Activated CD8-positive, alpha-beta memory T cell treated with anti-CD3 and anti-CD28 coated beads, Interleukin-2, amount 10 ng/mL, durations not matched to agents 7 days and 5 days (primary cell): ENCODE measurements around the gene DNALI1. TPM values are rescaled to one million over a fixed set of nuclear protein-coding genes. Genes with fewer than 3 reads are reported as not detected.
"Not testable (repeated sequence)": the region's sequence is repeated elsewhere in the genome, so short reads cannot be mapped to it uniquely, and the experiment has no call there.

Experiments used
- ATAC-seq: fragments of 150-1000 bp; cut with Tn5 transposase; one replicate; pipeline ENCODE4 v1.10.0; 2021; ENCODE audit warnings: moderate library complexity
- CTCF ChIA-PET: fragments of 350-600 bp; sonication (Branson Sonifier 250); formaldehyde crosslinking; loops from one replicate; lab custom pipeline; 2021; ENCODE audit warnings: antibody characterized with exemption; lab: Charles Lee
- DNase-seq: peaks from one replicate; pipeline ENCODE4 v3.0.0-alpha.2; 2020
- H3K27ac Mint-ChIP-seq: one replicate; pipeline ENCODE4 v1.8.0; 2021; ENCODE audit warnings: mild to moderate bottlenecking, mixed read lengths
- H3K27me3 Mint-ChIP-seq: one replicate; pipeline ENCODE4 v1.8.0; 2021; ENCODE audit warnings: mixed read lengths
- H3K36me3 Mint-ChIP-seq: one replicate; pipeline ENCODE4 v1.8.0; 2021; ENCODE audit warnings: mild to moderate bottlenecking, mixed read lengths
- H3K4me1 Mint-ChIP-seq: one replicate; pipeline ENCODE4 v1.8.0; 2021; ENCODE audit warnings: mixed read lengths
- H3K4me3 Mint-ChIP-seq: one replicate; pipeline ENCODE4 v1.8.0; 2021; ENCODE audit warnings: mild to moderate bottlenecking, moderate library complexity, mixed read lengths
- H3K9me3 Mint-ChIP-seq: one replicate; pipeline ENCODE4 v1.8.0; 2022; ENCODE audit warnings: low read depth, mixed read lengths
- total RNA-seq, 2 experiments: library from RNA; stranded (reverse); gene quantifications; one replicate each; pipeline ENCODE4 v1.2.3, GENCODE V29; 2021

Gene DNALI1
- total RNA-seq, 2 experiments from 2014 or later, result 0.26 to 0.30 TPM

- Mint-ChIP-seq H3K9me3 (no peaks in the 10 kb centered on the region), H3K27me3 (no peaks in the 10 kb centered on the region)
- CTCF ChIA-PET, result interaction anchor here (0.7 to 1.7 kb wide), 3 partner anchors 18 to 123 kb away, joined by 3 to 5 read pairs (median 3); no protein-coding TSS in a partner anchor
Observed at GRCh38 chr1:37560401-37561132, 3.8 kb downstream of the DNALI1 start.

GRCh38 chr1:37561133-37562132 is 4.7 kb downstream of the DNALI1 start:
- Mint-ChIP-seq H3K36me3 (peaks cover 7% of the 10 kb centered on the region), H3K27ac (no peak overlapping the region), H3K4me1 (peaks cover 2% of the 10 kb centered on the region), H3K9me3 (no peaks in the 10 kb centered on the region), H3K4me3 (no peak overlapping the region), H3K27me3 (no peaks in the 10 kb centered on the region)
- peak; percentile 76 for ATAC-seq
- DNase-seq, result peak; percentile 62
- CTCF ChIA-PET, result interaction anchor here (0.7 to 2.4 kb wide), 7 partner anchors 11 to 122 kb away, joined by 3 to 13 read pairs (median 3); no protein-coding TSS in a partner anchor

More at GRCh38 chr1:37560401-37561132, 3.8 kb downstream of the DNALI1 start:
- DNase-seq (no peak), ATAC-seq (no peak)
- peaks cover 2% of the 10 kb centered on the region for H3K36me3 Mint-ChIP-seq
- H3K4me1 Mint-ChIP-seq, result peaks cover 8% of the 10 kb centered on the region
- H3K27ac Mint-ChIP-seq, result no peak overlapping the region
- no peak overlapping the region for H3K4me3 Mint-ChIP-seq

GRCh38 chr1:37562984-37563383 is 6.2 kb downstream of the DNALI1 start:
- H3K27me3 Mint-ChIP-seq, result no peaks in the 10 kb centered on the region
- ATAC-seq (no peak), DNase-seq (no peak)
- CTCF ChIA-PET, result interaction anchor here (1.3 to 2.4 kb wide), 4 partner anchors 9 to 127 kb away, joined by 4 to 13 read pairs (median 4); a partner anchor contains a TSS
- H3K4me1 Mint-ChIP-seq, result no peaks in the 10 kb centered on the region
- no peak overlapping the region for H3K4me3 Mint-ChIP-seq
- peaks cover 19% of the 10 kb centered on the region for H3K36me3 Mint-ChIP-seq
- H3K9me3 Mint-ChIP-seq, result no peaks in the 10 kb centered on the region
- H3K27ac Mint-ChIP-seq, result no peak overlapping the region

GRCh38 chr1:37564892-37565291 is 8.2 kb downstream of the DNALI1 start:
- DNase-seq, result no peak
- ATAC-seq, result no peak
- Mint-ChIP-seq H3K9me3 (no peaks in the 10 kb centered on the region), H3K27me3 (no peaks in the 10 kb centered on the region), H3K4me3 (no peak overlapping the region), H3K4me1 (peaks cover 6% of the 10 kb centered on the region), H3K36me3 (peaks cover 38% of the 10 kb centered on the region), H3K27ac (no peak overlapping the region)
- CTCF ChIA-PET, result interaction anchor here (1.0 to 1.8 kb wide), 4 partner anchors 50 to 125 kb away, joined by 3 to 4 read pairs (median 4); partner anchors contain the start of gene MEAF6

GRCh38 chr1:37567023-37567422 is 10.3 kb downstream of the DNALI1 start:
- no peak for DNase-seq
- H3K27me3 Mint-ChIP-seq, result no peaks in the 10 kb centered on the region
- no peak overlapping the region for H3K27ac Mint-ChIP-seq
- H3K4me1 Mint-ChIP-seq, result peaks cover 26% of the 10 kb centered on the region
- no peaks in the 10 kb centered on the region for H3K9me3 Mint-ChIP-seq
- no peak overlapping the region for H3K4me3 Mint-ChIP-seq
- ATAC-seq, result no peak
- peaks cover 54% of the 10 kb centered on the region for H3K36me3 Mint-ChIP-seq
- CTCF ChIA-PET, result no interaction called here

- no peak for DNase-seq
- Mint-ChIP-seq H3K9me3 (no peaks in the 10 kb centered on the region), H3K4me3 (peak overlapping the region; percentile 34), H3K27me3 (no peaks in the 10 kb centered on the region), H3K27ac (peak overlapping the region; percentile 91), H3K36me3 (peaks cover 86% of the 10 kb centered on the region), H3K4me1 (peaks cover 58% of the 10 kb centered on the region)
- ATAC-seq, result peak; percentile 50
- CTCF ChIA-PET, result interaction anchor here (1.0 to 1.4 kb wide), 3 partner anchors 12 to 122 kb away, joined by 3 read pairs; partner anchors contain the start of gene CDCA8
Observed at GRCh38 chr1:37570528-37571334, 14.0 kb downstream of the DNALI1 start.

GRCh38 chr1:37574834-37575480 is 18.2 kb downstream of the DNALI1 start:
- peak; percentile 80 for ATAC-seq
- Mint-ChIP-seq H3K4me1 (peaks cover 69% of the 10 kb centered on the region), H3K27me3 (no peaks in the 10 kb centered on the region), H3K27ac (peak overlapping the region; percentile 64), H3K9me3 (no peaks in the 10 kb centered on the region), H3K36me3 (peaks cover 72% of the 10 kb centered on the region), H3K4me3 (no peak overlapping the region)
- CTCF ChIA-PET, result interaction anchor here (1.6 to 2.0 kb wide), 3 partner anchors 19 to 285 kb away, joined by 4 to 5 read pairs (median 4); partner anchors contain the start of gene MTF1
- DNase-seq, result no peak

- peak overlapping the region; percentile 64 for H3K27ac Mint-ChIP-seq
- no peaks in the 10 kb centered on the region for H3K27me3 Mint-ChIP-seq
- CTCF ChIA-PET, result interaction anchor here (1.4 to 2.6 kb wide), 6 partner anchors 12 to 284 kb away, joined by 3 to 7 read pairs (median 4); partner anchors contain the start of genes GNL2 and MTF1
- DNase-seq (no peak), ATAC-seq (peak; percentile 2)
- H3K36me3 Mint-ChIP-seq, result peaks cover 69% of the 10 kb centered on the region
- no peak overlapping the region for H3K4me3 Mint-ChIP-seq
- H3K4me1 Mint-ChIP-seq, result peaks cover 62% of the 10 kb centered on the region
- no peaks in the 10 kb centered on the region for H3K9me3 Mint-ChIP-seq
Observed at GRCh38 chr1:37575692-37576091, 19.0 kb downstream of the DNALI1 start.

GRCh38 chr1:37584544-37584943 is 27.8 kb downstream of the DNALI1 start:
- not testable (repeated sequence) for H3K27me3 Mint-ChIP-seq, H3K27ac Mint-ChIP-seq, H3K4me3 Mint-ChIP-seq, ATAC-seq, DNase-seq, H3K9me3 Mint-ChIP-seq, H3K4me1 Mint-ChIP-seq
- CTCF ChIA-PET, result interaction anchor here (1.9 kb wide), 1 partner anchor 97 kb away, joined by 7 read pairs; no protein-coding TSS in a partner anchor
- H3K36me3 Mint-ChIP-seq, result peaks cover 53% of the 10 kb centered on the region

- DNase-seq (no peak), ATAC-seq (no peak)
- Mint-ChIP-seq H3K4me1 (peaks cover 26% of the 10 kb centered on the region), H3K27ac (no peak overlapping the region), H3K27me3 (no peaks in the 10 kb centered on the region), H3K4me3 (no peak overlapping the region), H3K36me3 (peaks cover 51% of the 10 kb centered on the region), H3K9me3 (no peaks in the 10 kb centered on the region)
- CTCF ChIA-PET, result interaction anchor here (2.6 kb wide), 1 partner anchor 94 kb away, joined by 8 read pairs; no protein-coding TSS in a partner anchor
Observed at GRCh38 chr1:37588939-37589338, 32.2 kb downstream of the DNALI1 start.

GRCh38 chr1:37593726-37594125 is 37.0 kb downstream of the DNALI1 start:
- Mint-ChIP-seq H3K27ac (peak overlapping the region; percentile 19), H3K27me3 (no peaks in the 10 kb centered on the region), H3K4me1 (peaks cover 45% of the 10 kb centered on the region), H3K36me3 (peaks cover 32% of the 10 kb centered on the region), H3K4me3 (no peak overlapping the region), H3K9me3 (no peaks in the 10 kb centered on the region)
- ATAC-seq (no peak), DNase-seq (no peak)
- CTCF ChIA-PET, result interaction anchor here (1.4 to 1.9 kb wide), 3 partner anchors 18 to 107 kb away, joined by 4 to 7 read pairs (median 7); no protein-coding TSS in a partner anchor
